Measurements from ENCODE around the gene TMCC2. TPM values are rescaled to one million over a fixed set of nuclear protein-coding genes. Genes with fewer than 3 reads are reported as not detected.

Gene TMCC2
- total RNA-seq, 1 experiment from 2014 or later, result 3.1 TPM

DNA sequence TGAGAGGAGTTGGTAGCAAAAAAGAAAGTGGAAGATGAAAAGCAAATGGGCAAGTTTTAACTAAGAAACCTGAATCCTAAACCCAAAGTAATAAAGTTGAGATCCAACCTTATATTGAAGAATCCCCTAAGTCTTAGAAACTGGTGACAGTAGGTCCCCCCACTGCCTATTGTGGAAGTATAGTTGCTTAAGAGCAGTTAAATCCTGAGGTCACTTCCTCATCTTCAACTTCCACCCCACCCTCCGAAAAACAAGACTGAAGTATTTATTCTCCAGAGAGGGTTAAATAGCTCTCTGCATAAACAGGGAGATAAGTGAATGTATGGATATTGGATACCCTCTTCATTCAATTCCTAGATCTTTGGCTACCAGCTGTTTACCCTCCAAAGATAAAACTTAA, 13.0 kb upstream of the TMCC2 start:
- no peaks in the 10 kb centered on the region for H3K27me3 ChIP-seq (ENCODE audit: control insufficient read depth, insufficient read depth, low read length)
- POLR2A ChIA-PET, result no interaction called here
- in situ Hi-C loops (cut with HindIII; ENCODE audit: low pct_unique_long_range_greater_than_20kb, low sequenced_read_pairs), result no loop called here

DNA sequence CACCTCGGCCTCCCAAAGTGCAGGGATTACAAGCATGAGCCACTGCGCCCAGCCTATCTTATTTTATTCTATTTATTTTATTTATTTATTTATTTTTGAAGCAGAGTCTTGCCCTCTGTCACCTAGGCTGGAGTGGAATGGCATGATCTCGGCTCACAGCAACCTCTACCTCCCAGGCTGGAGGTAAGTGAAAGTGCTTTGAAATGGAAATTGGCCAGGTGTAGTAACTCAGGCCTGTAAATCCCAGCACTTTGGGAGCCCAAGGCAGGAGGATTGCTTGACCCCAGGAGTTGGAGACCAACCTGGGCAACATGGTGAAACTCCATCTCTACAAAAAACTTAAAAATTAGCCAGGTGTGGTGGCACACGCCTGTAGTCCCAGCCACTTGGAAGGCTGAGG, 11.2 kb upstream of the TMCC2 start:
- H3K27ac ChIP-seq (ENCODE audit: low read length), result no peak overlapping the region
- intact Hi-C loops (cut with micrococcal nuclease; ENCODE audit: unreplicated experiment) (no loop called here), in situ Hi-C loops (cut with HindIII; ENCODE audit: low pct_unique_long_range_greater_than_20kb, low sequenced_read_pairs) (no loop called here)
- no peak for ATAC-seq
- BruUV-seq (replicated peaks), result no TSS peak
- H3K4me1 ChIP-seq (ENCODE audit: control insufficient read depth, insufficient read depth, low read length), result peaks cover 5% of the 10 kb centered on the region; the same call in 1 of the 2 replicates
- no peak for DNase-seq (ENCODE audit: low read depth, low spot score)
- no peaks in the 10 kb centered on the region for H3K27me3 ChIP-seq (ENCODE audit: control insufficient read depth, insufficient read depth, low read length)
- H3K36me3 ChIP-seq (ENCODE audit: control insufficient read depth, insufficient read depth, low read length), result no peaks in the 10 kb centered on the region
- ChIA-PET POLR2A (no interaction called here), CTCF (interaction anchor here (0.6 kb wide), 1 partner anchor 472 kb away, joined by 3 read pairs; no protein-coding TSS in a partner anchor)
- no peaks in the 10 kb centered on the region for H3K9me3 ChIP-seq (ENCODE audit: control insufficient read depth, insufficient read depth, low read depth, low read length)
- no peak overlapping the region for H3K4me3 ChIP-seq (ENCODE audit: low read depth in 2 of 2, low read length in 2 of 2)
- no peak for TF ChIP-seq POLR2AphosphoS5 (IDR thresholded peaks at IDR 0.05; ENCODE audit: low read depth, low read length)
- TF ChIP-seq, protein P1, sequence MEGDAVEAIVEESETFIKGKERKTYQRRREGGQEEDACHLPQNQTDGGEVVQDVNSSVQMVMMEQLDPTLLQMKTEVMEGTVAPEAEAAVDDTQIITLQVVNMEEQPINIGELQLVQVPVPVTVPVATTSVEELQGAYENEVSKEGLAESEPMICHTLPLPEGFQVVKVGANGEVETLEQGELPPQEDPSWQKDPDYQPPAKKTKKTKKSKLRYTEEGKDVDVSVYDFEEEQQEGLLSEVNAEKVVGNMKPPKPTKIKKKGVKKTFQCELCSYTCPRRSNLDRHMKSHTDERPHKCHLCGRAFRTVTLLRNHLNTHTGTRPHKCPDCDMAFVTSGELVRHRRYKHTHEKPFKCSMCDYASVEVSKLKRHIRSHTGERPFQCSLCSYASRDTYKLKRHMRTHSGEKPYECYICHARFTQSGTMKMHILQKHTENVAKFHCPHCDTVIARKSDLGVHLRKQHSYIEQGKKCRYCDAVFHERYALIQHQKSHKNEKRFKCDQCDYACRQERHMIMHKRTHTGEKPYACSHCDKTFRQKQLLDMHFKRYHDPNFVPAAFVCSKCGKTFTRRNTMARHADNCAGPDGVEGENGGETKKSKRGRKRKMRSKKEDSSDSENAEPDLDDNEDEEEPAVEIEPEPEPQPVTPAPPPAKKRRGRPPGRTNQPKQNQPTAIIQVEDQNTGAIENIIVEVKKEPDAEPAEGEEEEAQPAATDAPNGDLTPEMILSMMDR (IDR thresholded peaks at IDR 0.05), result no peak
- TF ChIP-seq SIN3A (IDR thresholded peaks at IDR 0.05; ENCODE audit: borderline replicate concordance, insufficient read depth, low read depth, low read length), result no peak
- TF ChIP-seq, protein P2, sequence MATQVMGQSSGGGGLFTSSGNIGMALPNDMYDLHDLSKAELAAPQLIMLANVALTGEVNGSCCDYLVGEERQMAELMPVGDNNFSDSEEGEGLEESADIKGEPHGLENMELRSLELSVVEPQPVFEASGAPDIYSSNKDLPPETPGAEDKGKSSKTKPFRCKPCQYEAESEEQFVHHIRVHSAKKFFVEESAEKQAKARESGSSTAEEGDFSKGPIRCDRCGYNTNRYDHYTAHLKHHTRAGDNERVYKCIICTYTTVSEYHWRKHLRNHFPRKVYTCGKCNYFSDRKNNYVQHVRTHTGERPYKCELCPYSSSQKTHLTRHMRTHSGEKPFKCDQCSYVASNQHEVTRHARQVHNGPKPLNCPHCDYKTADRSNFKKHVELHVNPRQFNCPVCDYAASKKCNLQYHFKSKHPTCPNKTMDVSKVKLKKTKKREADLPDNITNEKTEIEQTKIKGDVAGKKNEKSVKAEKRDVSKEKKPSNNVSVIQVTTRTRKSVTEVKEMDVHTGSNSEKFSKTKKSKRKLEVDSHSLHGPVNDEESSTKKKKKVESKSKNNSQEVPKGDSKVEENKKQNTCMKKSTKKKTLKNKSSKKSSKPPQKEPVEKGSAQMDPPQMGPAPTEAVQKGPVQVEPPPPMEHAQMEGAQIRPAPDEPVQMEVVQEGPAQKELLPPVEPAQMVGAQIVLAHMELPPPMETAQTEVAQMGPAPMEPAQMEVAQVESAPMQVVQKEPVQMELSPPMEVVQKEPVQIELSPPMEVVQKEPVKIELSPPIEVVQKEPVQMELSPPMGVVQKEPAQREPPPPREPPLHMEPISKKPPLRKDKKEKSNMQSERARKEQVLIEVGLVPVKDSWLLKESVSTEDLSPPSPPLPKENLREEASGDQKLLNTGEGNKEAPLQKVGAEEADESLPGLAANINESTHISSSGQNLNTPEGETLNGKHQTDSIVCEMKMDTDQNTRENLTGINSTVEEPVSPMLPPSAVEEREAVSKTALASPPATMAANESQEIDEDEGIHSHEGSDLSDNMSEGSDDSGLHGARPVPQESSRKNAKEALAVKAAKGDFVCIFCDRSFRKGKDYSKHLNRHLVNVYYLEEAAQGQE (IDR thresholded peaks at IDR 0.05; ENCODE audit: insufficient read depth in 1 of 2, low read depth in 2 of 2, low read length in 1 of 2), result no peak
- TF ChIP-seq TCF7L2 (IDR thresholded peaks at IDR 0.05; ENCODE audit: low read depth, low read length), result no peak

More for the DNA sequence above, 13.0 kb upstream of the TMCC2 start:
- Histone ChIP-seq H3K27ac (ENCODE audit: low read length) (no peak overlapping the region), H3K36me3 (ENCODE audit: control insufficient read depth, insufficient read depth, low read length) (peaks cover 2% of the 10 kb centered on the region; the same call in 1 of the 2 replicates), H3K4me1 (ENCODE audit: control insufficient read depth, insufficient read depth, low read length) (peaks cover 8% of the 10 kb centered on the region; the same call in 1 of the 2 replicates), H3K4me3 (ENCODE audit: low read depth in 2 of 2, low read length in 2 of 2) (no peak overlapping the region), H3K9me3 (ENCODE audit: control insufficient read depth, insufficient read depth, low read depth, low read length) (no peaks in the 10 kb centered on the region)
- no peak for ATAC-seq
- DNase-seq (ENCODE audit: low read depth, low spot score), result no peak
- TF ChIP-seq POLR2AphosphoS5 (IDR thresholded peaks at IDR 0.05; ENCODE audit: low read depth, low read length) (no peak), SIN3A (IDR thresholded peaks at IDR 0.05; ENCODE audit: borderline replicate concordance, insufficient read depth, low read depth, low read length) (no peak), TCF7L2 (IDR thresholded peaks at IDR 0.05; ENCODE audit: low read depth, low read length) (no peak)
- TF ChIP-seq, protein P2 (IDR thresholded peaks at IDR 0.05; ENCODE audit: insufficient read depth in 1 of 2, low read depth in 2 of 2, low read length in 1 of 2), result no peak
- TF ChIP-seq, protein P1 (IDR thresholded peaks at IDR 0.05), result no peak
- no TSS peak for BruUV-seq (replicated peaks)
- intact Hi-C loops (cut with micrococcal nuclease; ENCODE audit: unreplicated experiment), result no loop called here
- CTCF ChIA-PET, result no interaction called here
